CD14-positive monocyte (primary cell): ENCODE measurements around the gene MEGF8. TPM values are rescaled to one million over a fixed set of nuclear protein-coding genes. Genes with fewer than 3 reads are reported as not detected.
A peak's percentile ranks its signal among the peaks of the same experiment; 100 is the strongest.

ENCODE experiments used
- DNase-seq, 3 donors: peaks; one replicate each; pipeline ENCODE4 v3.0.0-alpha.2; 2011 to 2022
- H2AFZ ChIP-seq: 2 replicates; pipeline ENCODE4 v1.6.0; 2012; ENCODE audit warnings: mild to moderate bottlenecking, low read depth, low read length, inconsistent platforms; ENCODE audit not compliant: insufficient read depth, poor library complexity, severe bottlenecking
- H3K27ac ChIP-seq, 2 donors: 1 replicate in 1 of 2; 2 replicates in 1 of 2; pipeline ENCODE4 v1.5.1; 2012 to 2013; ENCODE audit warnings: low read length in 2 of 2, control low read depth in 1 of 2, inconsistent platforms in 1 of 2, low read depth in 1 of 2, mild to moderate bottlenecking in 1 of 2
- H3K27me3 ChIP-seq, 2 donors: one replicate each; pipeline versions ENCODE4 v1.6.0 to v1.6.1; 2011 to 2013; ENCODE audit warnings: low read length in 2 of 2; ENCODE audit not compliant: control insufficient read depth in 2 of 2, insufficient read depth in 2 of 2
- H3K36me3 ChIP-seq, 2 donors: replicated peaks in 1 of 2; 1 replicate in 1 of 2; 2 replicates in 1 of 2; pipeline versions ENCODE4 v1.5.1 to v1.6.1; 2012 to 2013; ENCODE audit warnings: low read length in 2 of 2, control low read depth in 1 of 2, inconsistent platforms in 1 of 2, mild to moderate bottlenecking in 1 of 2; ENCODE audit not compliant: insufficient read depth in 2 of 2, control insufficient read depth in 1 of 2
- H3K4me1 ChIP-seq, 2 donors: 1 replicate in 1 of 2; 2 replicates in 1 of 2; pipeline versions ENCODE4 v1.5.1 to v1.6.1; 2012 to 2013; ENCODE audit warnings: low read length in 2 of 2, control low read depth in 1 of 2, inconsistent platforms in 1 of 2, mild to moderate bottlenecking in 1 of 2, moderate library complexity in 1 of 2; ENCODE audit not compliant: insufficient read depth in 2 of 2, control insufficient read depth in 1 of 2
- H3K4me2 ChIP-seq: replicated peaks from 2 replicates; pipeline ENCODE3; 2012; ENCODE audit warnings: low read length, moderate library complexity, mild to moderate bottlenecking; ENCODE audit not compliant: poor library complexity, severe bottlenecking; ENCODE audit errors: extremely low read depth
- H3K4me3 ChIP-seq, 3 experiments: fragments of 200-600 bp in 1 of 3; sonication (generic) in 1 of 3; replicated peaks in 1 of 3; 1 replicate in 2 of 3; 2 replicates in 1 of 3; pipeline ENCODE4 v1.5.1; 2011 to 2013; ENCODE audit warnings: low read length in 3 of 3, mild to moderate bottlenecking in 3 of 3, control low read depth in 2 of 3, low read depth in 2 of 3, inconsistent platforms in 1 of 3, moderate library complexity in 1 of 3
- H3K79me2 ChIP-seq: 2 replicates; pipeline ENCODE4 v1.6.0; 2012; ENCODE audit warnings: mild to moderate bottlenecking, control low read depth, inconsistent platforms, low read length, moderate library complexity; ENCODE audit not compliant: insufficient read depth
- H3K9ac ChIP-seq: 2 replicates; pipeline ENCODE4 v1.6.0; 2017; ENCODE audit warnings: low read length, mild to moderate bottlenecking; ENCODE audit not compliant: insufficient read depth, poor library complexity, severe bottlenecking
- H3K9me3 ChIP-seq, 2 donors: replicated peaks in 1 of 2; 1 replicate in 1 of 2; 2 replicates in 1 of 2; pipeline versions ENCODE4 v1.5.1 to v1.6.1; 2012 to 2013; ENCODE audit warnings: low read length in 2 of 2, control low read depth in 1 of 2; ENCODE audit not compliant: control insufficient read depth in 1 of 2, insufficient read depth in 1 of 2
- H4K20me1 ChIP-seq: 2 replicates; pipeline ENCODE4 v1.6.0; 2012; ENCODE audit warnings: mild to moderate bottlenecking, low read length, control low read depth, moderate library complexity; ENCODE audit not compliant: insufficient read depth
- H3K27ac Mint-ChIP-seq, 7 donors: one replicate each; pipeline ENCODE4 v1.8.0; 2020; ENCODE audit warnings: mild to moderate bottlenecking in 7 of 7, mixed read lengths in 7 of 7, moderate library complexity in 6 of 7, inconsistent platforms in 2 of 7
- H3K27me3 Mint-ChIP-seq, 3 donors: one replicate each; pipeline ENCODE4 v1.8.0; 2021 to 2022; ENCODE audit warnings: low read depth in 3 of 3, mild to moderate bottlenecking in 3 of 3, mixed read lengths in 3 of 3, moderate library complexity in 3 of 3, inconsistent platforms in 1 of 3
- H3K36me3 Mint-ChIP-seq, 2 donors: one replicate each; pipeline ENCODE4 v1.8.0; 2020; ENCODE audit warnings: mixed read lengths in 2 of 2, inconsistent platforms in 1 of 2, mild to moderate bottlenecking in 1 of 2
- H3K4me1 Mint-ChIP-seq: one replicate; pipeline ENCODE4 v1.8.0; 2020; ENCODE audit warnings: mild to moderate bottlenecking, mixed read lengths
- H3K4me3 Mint-ChIP-seq, 2 donors: one replicate each; pipeline ENCODE4 v1.8.0; 2020; ENCODE audit warnings: mild to moderate bottlenecking in 2 of 2, mixed read lengths in 2 of 2, moderate library complexity in 1 of 2
- H3K9me3 Mint-ChIP-seq, 7 donors: one replicate each; pipeline ENCODE4 v1.8.0; 2020 to 2022; ENCODE audit warnings: mixed read lengths in 7 of 7, mild to moderate bottlenecking in 6 of 7, moderate library complexity in 6 of 7, inconsistent platforms in 2 of 7
- CTCF ChIP-seq: fragments of 200-600 bp; IDR thresholded peaks from one replicate; pipeline ENCODE4 v1.8.0; 2022; ENCODE audit warnings: antibody characterized with exemption, mild to moderate bottlenecking
- WGBS: methylation state at CpG from one replicate; pipeline ENCODE4 v1.1.5; 2013; ENCODE audit warnings: missing lambda C conversion rate; ENCODE audit not compliant: insufficient coverage; 5-methylcytosine and 5-hydroxymethylcytosine counted together
- intact Hi-C, 2 donors: fragments of 100-400 bp; cut with micrococcal nuclease; formaldehyde crosslinking; loops; one replicate each; pipeline versions ENCODE4 v1.15.0 to v1.15.1; 2023
- polyA plus RNA-seq, 3 donors: library from polyadenylated mRNA; depleted of rRNA in 1 of 3; unstranded in 2 of 3; stranded (reverse) in 1 of 3; fragments of 300-500 nt in 2 of 3; fragments of >200 nt in 1 of 3; fragmentation: Illumina TruSeq in 2 of 3; gene quantifications; 1 replicate in 2 of 3; 2 replicates in 1 of 3; pipeline ENCODE4 v1.2.3, GENCODE V29; 2012 to 2021

The MEGF8 gene
- polyA plus RNA-seq, 3 donors = 0.15 to 2.7 (median 0.27) TPM

- H3K9me3 ChIP-seq = no peaks in the 10 kb centered on the region
- H3K79me2 ChIP-seq = no peaks in the 10 kb centered on the region
- no peak overlapping the region for H2AFZ ChIP-seq
- TF ChIP-seq CTCF = no peak
- H3K4me2 ChIP-seq = no peak overlapping the region
- H3K36me3 Mint-ChIP-seq = peaks cover 0 to 2% of the 10 kb centered on the region in 2 donors
- H3K9me3 Mint-ChIP-seq = peaks cover 0 to 17% (median 6%) of the 10 kb centered on the region in 7 donors
- H3K4me3 Mint-ChIP-seq = peak overlapping the region in 1 of 2 donors; percentile 92
- WGBS = 91% methylated on average over 7 of the region's 9 CpGs
- no peaks in the 10 kb centered on the region for H4K20me1 ChIP-seq
- H3K27me3 Mint-ChIP-seq = peaks cover 34 to 50% (median 39%) of the 10 kb centered on the region in 3 donors
- no peaks in the 10 kb centered on the region for H3K36me3 ChIP-seq
- H3K27me3 ChIP-seq = peaks cover 0 to 34% of the 10 kb centered on the region in 2 donors
- DNase-seq = no peak
- no peak overlapping the region for H3K4me3 ChIP-seq
- H3K27ac ChIP-seq = no peak overlapping the region
- intact Hi-C loops = no loop called here
- peaks cover 38% of the 10 kb centered on the region for H3K4me1 Mint-ChIP-seq
- no peak overlapping the region for H3K27ac Mint-ChIP-seq
- no peak overlapping the region for H3K9ac ChIP-seq
- peaks cover 23 to 37% of the 10 kb centered on the region in 2 donors for H3K4me1 ChIP-seq
Measured at GRCh38 chr19:42421591-42422031, 96.2 kb downstream of the MEGF8 start.

DNA sequence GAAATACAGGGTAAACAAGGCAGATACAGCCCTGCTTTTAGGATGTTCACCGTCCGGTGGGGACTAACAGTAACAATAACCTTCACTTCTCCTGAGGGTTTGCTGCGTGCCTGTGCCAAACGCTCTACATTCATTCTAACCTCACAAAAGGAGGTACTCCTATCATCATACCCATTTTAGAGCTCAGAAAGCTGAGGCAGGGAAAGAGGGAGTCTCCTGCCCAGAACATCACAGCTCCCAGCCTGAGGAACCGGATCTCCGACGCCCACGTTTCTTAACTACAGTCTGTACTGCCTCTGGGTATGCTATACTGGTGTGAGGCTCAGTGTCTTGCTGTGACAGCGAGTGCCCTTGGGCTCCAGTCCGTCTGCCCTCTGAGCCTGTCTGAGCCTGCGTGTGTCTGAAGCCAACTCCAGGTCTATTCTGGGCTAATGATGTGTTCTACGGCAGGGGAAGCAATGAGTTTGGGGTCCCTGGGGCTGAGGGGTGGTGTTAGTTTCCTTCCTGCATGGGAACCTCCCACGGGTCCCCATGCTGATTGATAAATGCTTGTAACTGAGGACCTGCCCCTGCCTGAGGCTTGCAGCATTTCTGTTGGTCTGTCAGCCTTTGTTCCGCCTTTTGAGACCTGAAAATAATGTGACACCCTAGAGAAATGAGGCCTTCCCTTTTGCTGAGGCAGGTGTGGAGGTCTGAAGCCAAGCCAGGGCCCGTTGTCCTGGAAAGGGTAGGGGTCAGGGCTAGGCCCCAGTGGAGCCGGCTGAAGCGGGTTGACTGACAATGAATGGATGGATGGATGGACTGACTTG, 96.9 kb downstream of the MEGF8 start:
- no peak for DNase-seq
- intact Hi-C loops = no loop called here
- no peaks in the 10 kb centered on the region for H3K79me2 ChIP-seq
- H3K27ac ChIP-seq = no peak overlapping the region
- peaks cover 38% of the 10 kb centered on the region for H3K4me1 Mint-ChIP-seq
- H3K27ac Mint-ChIP-seq = no peak overlapping the region
- H3K4me1 ChIP-seq = peaks cover 23 to 37% of the 10 kb centered on the region in 2 donors
- H3K4me2 ChIP-seq = peak overlapping the region; percentile 81
- peak overlapping the region; percentile 29 for H3K9ac ChIP-seq
- H3K9me3 Mint-ChIP-seq = peaks cover 0 to 17% (median 6%) of the 10 kb centered on the region in 7 donors
- H3K9me3 ChIP-seq = no peaks in the 10 kb centered on the region
- peak overlapping the region; percentile 82 to 92 for H3K4me3 Mint-ChIP-seq
- 50% methylated on average over 6 of the region's 17 CpGs for WGBS
- H3K36me3 Mint-ChIP-seq = peaks cover 0 to 2% of the 10 kb centered on the region in 2 donors
- peaks cover 0 to 34% of the 10 kb centered on the region in 2 donors for H3K27me3 ChIP-seq
- no peaks in the 10 kb centered on the region for H4K20me1 ChIP-seq
- H3K36me3 ChIP-seq = no peaks in the 10 kb centered on the region
- peak overlapping the region; percentile 81 for H2AFZ ChIP-seq
- no peak for TF ChIP-seq CTCF
- peak overlapping the region in 2 of 3 experiments; percentile 63 to 74 for H3K4me3 ChIP-seq
- H3K27me3 Mint-ChIP-seq = peaks cover 39 to 55% (median 40%) of the 10 kb centered on the region in 3 donors
